Kidney (tissue), 14 donors: ENCODE data around the gene OSBP2. TPM values are rescaled to one million over a fixed set of nuclear protein-coding genes. Genes with fewer than 3 reads are reported as not detected.

Source experiments
- DNase-seq, 5 donors: peaks; one replicate each; pipeline ENCODE4 v3.0.0-alpha.2; 2013 to 2020
- FAIRE-seq: peaks from 2 replicates; lab custom pipeline; 2012; peaks lifted over from hg19 to GRCh38; lab: Jason Lieb, UNC
- H3K27ac ChIP-seq, 2 donors: one replicate each; pipeline ENCODE4 v1.7.0; 2013; ENCODE audit warnings: low read depth in 2 of 2, low read length in 2 of 2, inconsistent platforms in 1 of 2
- H3K27me3 ChIP-seq: one replicate; pipeline ENCODE4 v1.7.1; 2013; ENCODE audit warnings: low read length, inconsistent platforms; ENCODE audit not compliant: control insufficient read depth, insufficient read depth
- H3K36me3 ChIP-seq, 3 donors: one replicate each; pipeline versions ENCODE4 v1.7.0 to v1.7.1; 2013; ENCODE audit warnings: low read length in 3 of 3, control low read depth in 1 of 3, inconsistent platforms in 1 of 3; ENCODE audit not compliant: insufficient read depth in 3 of 3, control insufficient read depth in 2 of 3
- H3K4me1 ChIP-seq, 3 donors: one replicate each; pipeline versions ENCODE4 v1.7.0 to v1.7.1; 2013; ENCODE audit warnings: low read length in 3 of 3, inconsistent platforms in 1 of 3, low read depth in 1 of 3; ENCODE audit not compliant: control insufficient read depth in 2 of 3, insufficient read depth in 2 of 3
- H3K4me3 ChIP-seq, 3 donors: one replicate each; pipeline versions ENCODE4 v1.7.0 to v1.8.1; 2013; ENCODE audit warnings: low read length in 3 of 3, control low read depth in 1 of 3, inconsistent platforms in 1 of 3
- H3K9ac ChIP-seq, 3 donors: one replicate each; pipeline versions ENCODE4 v1.7.0 to v1.7.1; 2013; ENCODE audit warnings: low read length in 3 of 3, control low read depth in 1 of 3, inconsistent platforms in 1 of 3
- H3K9me3 ChIP-seq, 3 donors: one replicate each; pipeline versions ENCODE4 v1.7.0 to v1.7.1; 2013; ENCODE audit warnings: low read length in 3 of 3, control low read depth in 1 of 3, inconsistent platforms in 1 of 3; ENCODE audit not compliant: control insufficient read depth in 2 of 3, insufficient read depth in 1 of 3
- intact Hi-C: fragments of 100-400 bp; cut with DNase I; formaldehyde crosslinking; loops from one replicate; pipeline ENCODE4 v1.11.1; 2022
- polyA plus RNA-seq: library from polyadenylated mRNA; stranded (reverse); fragments of 350-450 nt; fragmentation: Illumina TruSeq; extraction: RNeasy Lipid Tissue Mini Kit (QIAGEN cat#74804); gene quantifications from one replicate; pipeline ENCODE4 v1.2.3, GENCODE V29; 2014; ENCODE audit warnings: low read depth, low replicate concordance; ENCODE audit not compliant: insufficient read depth
- total RNA-seq: library from RNA; stranded (reverse); fragmentation: NEBNext Ultra II Directional; extraction: Animal tissue kit (Norgen Biotek cat#: 25700); gene quantifications from one replicate; pipeline ENCODE4 v1.2.1, GENCODE V29; 2021
- TF ChIP-seq, protein P1 (sequence below): IDR thresholded peaks from 3 replicates; pipeline ENCODE4 v1.5.1; 2012; ENCODE audit warnings: mild to moderate bottlenecking, moderate library complexity, borderline replicate concordance; ENCODE audit not compliant: insufficient read depth; ENCODE audit errors: extremely low read depth
- donor health status: control.
- donor health status: control.
- donor health status: control.
- donor health status: control.
- donor health status: control.
- donor health status: DM: yes; HTN: yes; CAD: no.
- donor health status: Normal renal cell carcinoma (clear cell type).

The OSBP2 gene
- total and polyA plus RNA-seq, 2 donors from 2014 or later = 3.4 to 4.0 TPM

DNA sequence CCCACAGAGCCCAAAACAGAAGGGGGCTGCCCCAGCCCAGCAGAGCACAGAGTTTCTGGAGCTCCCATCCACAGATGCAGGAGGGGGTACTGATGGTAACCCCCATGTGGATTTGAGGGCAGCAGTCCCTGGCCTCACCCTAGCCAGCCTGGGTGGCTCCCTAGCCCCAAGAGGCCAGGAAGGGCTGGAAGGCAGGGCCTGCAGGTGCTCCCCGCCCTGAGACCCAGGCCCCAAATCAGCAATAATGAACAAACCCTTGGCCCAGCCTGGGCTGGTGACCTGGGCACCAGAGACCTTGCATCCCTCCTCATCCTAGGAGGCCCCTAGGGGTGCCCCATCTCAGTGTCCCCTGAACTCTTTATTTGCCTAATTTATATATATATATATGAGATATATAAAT is 212.3 kb downstream of the OSBP2 start:
- intact Hi-C loops = no loop called here
- no peaks in the 10 kb centered on the region for H3K4me1 ChIP-seq
- no peaks in the 10 kb centered on the region for H3K27me3 ChIP-seq
- no peak overlapping the region for H3K4me3 ChIP-seq
- H3K27ac ChIP-seq = no peak overlapping the region
- no peaks in the 10 kb centered on the region for H3K9me3 ChIP-seq
- H3K9ac ChIP-seq = no peak overlapping the region
- TF ChIP-seq, protein P1, sequence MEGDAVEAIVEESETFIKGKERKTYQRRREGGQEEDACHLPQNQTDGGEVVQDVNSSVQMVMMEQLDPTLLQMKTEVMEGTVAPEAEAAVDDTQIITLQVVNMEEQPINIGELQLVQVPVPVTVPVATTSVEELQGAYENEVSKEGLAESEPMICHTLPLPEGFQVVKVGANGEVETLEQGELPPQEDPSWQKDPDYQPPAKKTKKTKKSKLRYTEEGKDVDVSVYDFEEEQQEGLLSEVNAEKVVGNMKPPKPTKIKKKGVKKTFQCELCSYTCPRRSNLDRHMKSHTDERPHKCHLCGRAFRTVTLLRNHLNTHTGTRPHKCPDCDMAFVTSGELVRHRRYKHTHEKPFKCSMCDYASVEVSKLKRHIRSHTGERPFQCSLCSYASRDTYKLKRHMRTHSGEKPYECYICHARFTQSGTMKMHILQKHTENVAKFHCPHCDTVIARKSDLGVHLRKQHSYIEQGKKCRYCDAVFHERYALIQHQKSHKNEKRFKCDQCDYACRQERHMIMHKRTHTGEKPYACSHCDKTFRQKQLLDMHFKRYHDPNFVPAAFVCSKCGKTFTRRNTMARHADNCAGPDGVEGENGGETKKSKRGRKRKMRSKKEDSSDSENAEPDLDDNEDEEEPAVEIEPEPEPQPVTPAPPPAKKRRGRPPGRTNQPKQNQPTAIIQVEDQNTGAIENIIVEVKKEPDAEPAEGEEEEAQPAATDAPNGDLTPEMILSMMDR = no peak
- no peak for FAIRE-seq
- DNase-seq = no peak
- H3K36me3 ChIP-seq = peaks cover 0 to 3% (median 0%) of the 10 kb centered on the region in 3 donors

DNA sequence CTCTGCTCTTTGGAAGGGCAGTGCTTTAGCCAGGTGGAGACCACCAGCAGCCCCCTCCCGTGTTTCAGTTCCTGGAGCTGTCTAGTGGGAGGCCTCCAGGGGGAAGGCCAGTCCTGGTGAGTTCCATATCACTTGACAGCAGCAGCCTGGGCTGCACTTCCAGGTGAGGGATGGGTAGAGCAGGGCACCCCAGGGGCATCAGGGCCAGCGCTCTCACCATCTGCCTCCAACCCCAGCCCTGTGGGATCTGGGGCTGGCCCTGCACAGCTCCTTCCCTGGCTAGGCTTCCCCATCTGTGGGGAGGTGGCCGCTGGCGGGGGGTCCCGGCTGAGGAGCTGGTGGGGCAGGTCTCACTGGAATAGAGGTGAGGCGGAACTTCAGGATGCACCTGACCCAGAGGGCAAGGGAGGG is 213.4 kb downstream of the OSBP2 start:
- Histone ChIP-seq H3K27me3 (no peaks in the 10 kb centered on the region), H3K4me1 (no peaks in the 10 kb centered on the region), H3K4me3 (no peak overlapping the region), H3K9ac (no peak overlapping the region), H3K9me3 (no peaks in the 10 kb centered on the region), H3K27ac (no peak overlapping the region), H3K36me3 (peaks cover 0 to 3% (median 0%) of the 10 kb centered on the region in 3 donors)
- TF ChIP-seq, protein P1 = no peak
- no peak for DNase-seq
- no peak for FAIRE-seq
- intact Hi-C loops = no loop called here

DNA sequence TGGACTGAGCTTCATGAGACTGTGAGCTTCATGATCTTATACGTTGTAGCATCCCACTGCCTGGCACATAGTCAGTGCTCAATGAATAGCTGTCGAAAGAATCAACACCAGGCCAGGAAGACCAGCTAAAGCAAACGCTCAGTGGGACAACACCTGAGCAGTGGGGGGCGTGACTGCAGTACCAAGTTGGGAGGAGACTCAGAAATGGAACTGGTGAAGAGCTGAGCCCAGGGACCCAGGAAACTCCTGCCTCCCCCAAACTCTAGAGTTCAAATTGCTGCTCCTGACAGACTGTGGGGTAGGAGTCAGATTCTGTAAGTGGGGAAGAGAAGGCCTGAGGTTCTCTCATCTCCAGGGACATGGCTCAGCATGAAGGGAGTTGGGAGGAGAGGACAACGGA is 214.6 kb downstream of the OSBP2 start:
- Histone ChIP-seq H3K4me3 (no peak overlapping the region), H3K27ac (no peak overlapping the region), H3K9me3 (no peaks in the 10 kb centered on the region), H3K9ac (no peak overlapping the region), H3K27me3 (no peaks in the 10 kb centered on the region), H3K4me1 (no peaks in the 10 kb centered on the region), H3K36me3 (peaks cover 0 to 3% (median 0%) of the 10 kb centered on the region in 3 donors)
- FAIRE-seq (no peak), DNase-seq (no peak)
- TF ChIP-seq, protein P1 = no peak
- intact Hi-C loops = no loop called here

DNA sequence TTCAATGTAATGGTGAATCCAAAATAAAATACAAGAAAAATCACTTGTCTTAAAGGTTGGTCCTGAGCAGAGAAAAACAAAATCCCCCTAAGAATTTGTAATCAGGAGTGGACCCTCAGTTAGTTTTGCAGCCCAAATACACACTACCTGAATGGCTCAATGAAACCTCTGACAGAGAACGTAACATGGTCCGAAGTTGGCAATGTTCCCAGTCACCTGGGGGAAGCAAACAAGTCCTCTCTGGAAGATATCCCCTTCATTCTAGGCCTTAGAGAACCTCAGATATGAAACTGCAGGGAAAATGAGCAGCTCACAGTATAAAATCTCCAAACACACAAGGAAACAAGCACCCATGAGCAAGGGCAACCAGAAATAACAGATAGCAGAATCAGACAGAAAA is 215.7 kb downstream of the OSBP2 start:
- intact Hi-C loops = no loop called here
- H3K4me1 ChIP-seq = no peaks in the 10 kb centered on the region
- peaks cover 0 to 3% (median 0%) of the 10 kb centered on the region in 3 donors for H3K36me3 ChIP-seq
- no peak overlapping the region for H3K27ac ChIP-seq
- DNase-seq (no peak), FAIRE-seq (no peak)
- no peak overlapping the region for H3K4me3 ChIP-seq
- no peaks in the 10 kb centered on the region for H3K27me3 ChIP-seq
- no peaks in the 10 kb centered on the region for H3K9me3 ChIP-seq
- H3K9ac ChIP-seq = no peak overlapping the region
- TF ChIP-seq, protein P1 = no peak
